HK-2 (cell line): ENCODE results near the gene ZNF507.

Experiments
- DNase-seq: peaks from one replicate; pipeline ENCODE4 v3.0.0-alpha.2; 2018; ENCODE audit not compliant: unreplicated experiment

ZNF507 gene

DNA sequence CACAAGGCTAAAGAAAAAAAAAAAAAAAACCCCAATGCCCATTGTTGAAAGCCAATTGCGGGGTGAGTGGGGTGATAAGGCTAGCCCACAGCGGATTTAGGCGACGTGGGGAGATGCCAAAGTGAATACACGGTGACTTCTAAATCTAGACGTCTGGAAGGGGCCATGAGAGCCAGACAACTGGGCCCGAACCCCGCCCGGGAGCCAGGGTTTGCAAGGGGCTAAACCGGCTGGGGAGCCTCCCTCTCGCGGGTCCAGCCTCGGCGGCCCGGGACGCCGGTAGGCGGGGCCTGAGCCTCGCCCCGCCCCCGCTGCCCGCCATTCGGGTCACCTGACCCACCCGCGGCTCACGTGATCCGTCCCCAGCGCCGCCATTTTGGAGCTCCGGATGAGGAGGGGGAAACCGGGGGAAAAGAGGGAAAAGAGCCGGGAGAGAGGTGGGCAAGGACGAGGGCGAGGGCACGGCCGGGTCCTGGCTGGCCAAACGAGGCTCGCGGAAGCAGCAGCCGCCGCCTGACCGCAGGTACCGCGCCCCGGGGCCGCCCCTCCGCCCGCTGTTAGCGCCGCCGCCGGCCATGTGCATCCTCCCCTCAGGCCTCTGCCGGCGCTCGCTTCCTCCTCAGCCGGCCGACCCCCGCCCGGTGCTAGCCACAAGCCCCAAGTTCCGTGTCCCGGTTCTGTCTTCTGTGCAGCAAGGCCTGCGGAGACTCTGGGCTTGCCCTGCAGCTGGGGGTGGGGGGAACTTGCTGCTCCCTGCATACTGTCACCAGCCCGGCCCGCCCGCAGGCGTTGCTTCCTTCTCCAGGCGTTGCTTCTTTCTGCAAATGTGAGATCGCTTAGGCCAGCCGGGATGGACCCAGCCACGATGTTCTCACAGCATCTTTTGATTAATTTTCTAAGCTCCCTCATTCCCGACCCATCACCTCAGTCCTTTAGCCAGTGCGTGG lies at the start of gene ZNF507:
TSS of gene ZNF507 (plus strand) at position 350 of the 947 bp plus-strand sequence. CDS start 7,221 bp downstream, outside the sequence.
- peak; percentile 83 for DNase-seq

DNA sequence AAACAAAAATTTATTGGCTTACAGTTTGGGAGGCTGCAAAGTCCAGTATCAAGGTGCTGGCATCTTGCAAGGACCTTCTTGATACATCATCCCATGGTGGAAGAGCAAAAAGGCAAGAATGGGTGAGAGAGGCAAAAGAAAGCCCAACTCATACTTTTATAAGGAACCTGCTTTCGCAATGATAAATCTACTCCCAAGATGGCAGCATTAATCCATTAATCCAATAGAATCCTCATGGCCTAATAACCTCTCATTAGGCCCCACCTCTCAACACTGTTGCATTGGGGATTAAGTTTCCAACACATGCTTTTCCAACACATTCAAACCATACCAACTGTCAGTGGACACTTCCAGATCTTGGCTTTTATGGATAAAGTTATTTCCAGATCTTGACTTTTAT lies 48.7 kb upstream of the ZNF507 start:
- no peak for DNase-seq

GRCh38 chr19:32302778-32303177 lies 42.6 kb upstream of the ZNF507 start:
- DNase-seq, result no peak

DNA sequence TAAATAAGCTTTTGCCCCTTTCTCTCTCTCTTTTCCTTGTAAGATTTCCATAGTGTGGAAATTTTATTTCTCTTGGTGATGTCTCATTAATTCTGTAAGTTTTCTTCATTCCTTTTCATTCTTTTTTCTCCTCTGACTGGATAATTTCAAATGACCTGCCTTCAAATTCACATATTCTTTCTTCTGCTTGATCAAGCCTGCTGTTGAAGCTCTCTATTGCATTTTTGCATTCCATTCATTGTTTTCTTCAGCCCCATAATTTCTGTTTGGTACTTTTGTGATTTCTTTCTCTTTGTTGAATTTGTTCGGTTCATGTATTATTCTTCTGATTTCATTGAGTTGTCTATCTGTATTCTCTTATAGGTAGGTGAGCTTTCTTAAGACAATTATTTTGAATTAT lies 42.2 kb upstream of the ZNF507 start:
- no peak for DNase-seq

GRCh38 chr19:32307591-32307990 lies 37.8 kb upstream of the ZNF507 start:
- DNase-seq, result no peak

DNA sequence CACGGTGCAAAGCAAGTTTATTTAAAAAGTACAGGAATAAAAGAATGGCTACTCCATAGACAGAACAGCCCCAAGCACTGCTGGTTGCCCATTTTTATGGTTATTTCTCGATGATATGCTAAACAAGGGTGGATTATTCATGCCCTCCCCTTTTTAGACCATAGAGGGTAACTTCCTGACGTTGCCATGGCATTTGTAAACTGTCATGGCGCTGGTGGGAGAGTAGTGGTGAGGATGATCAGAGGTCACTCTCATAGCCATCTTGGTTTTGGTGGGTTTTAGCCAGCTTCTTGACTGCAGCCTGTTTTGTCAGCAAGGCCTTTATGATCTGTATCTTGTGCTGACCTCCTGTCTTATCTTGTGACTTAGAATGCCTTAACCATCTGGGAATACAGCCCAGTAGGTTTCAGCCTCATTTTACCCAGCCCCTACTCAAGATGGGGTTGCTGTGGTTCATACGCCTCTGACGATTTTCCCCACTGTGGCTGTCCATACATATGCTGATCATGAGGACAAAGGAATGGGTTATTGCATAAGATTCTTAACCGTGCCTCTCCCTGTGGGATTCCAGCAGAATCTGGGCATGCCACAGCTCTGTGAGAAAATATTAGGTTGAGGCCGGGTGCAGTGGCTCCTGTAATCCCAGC lies 36.9 kb upstream of the ZNF507 start:
- no peak for DNase-seq

- no peak for DNase-seq
These were observed 35.6 kb upstream of the ZNF507 start for GRCh38 chr19:32309711-32310390.

DNA sequence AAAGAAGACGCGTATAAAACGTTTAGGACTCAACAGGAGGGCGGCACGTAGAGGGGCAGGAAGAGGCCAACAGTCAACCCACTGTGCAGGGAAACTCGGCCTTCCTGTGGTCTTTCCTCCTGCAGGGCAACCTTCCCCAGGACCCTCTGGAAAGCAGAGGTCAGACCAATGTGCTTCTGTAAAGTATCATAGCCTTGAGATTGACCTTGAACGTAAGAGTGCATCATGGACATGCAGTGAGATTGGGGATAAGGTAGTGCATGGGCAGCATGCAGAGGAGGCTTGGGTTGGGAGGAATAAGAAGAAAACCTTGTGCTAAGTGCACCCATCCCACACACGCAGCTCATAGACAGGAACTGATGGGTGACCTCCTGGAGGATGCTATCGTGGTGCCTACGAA lies 34.0 kb upstream of the ZNF507 start:
- DNase-seq, result no peak

DNA sequence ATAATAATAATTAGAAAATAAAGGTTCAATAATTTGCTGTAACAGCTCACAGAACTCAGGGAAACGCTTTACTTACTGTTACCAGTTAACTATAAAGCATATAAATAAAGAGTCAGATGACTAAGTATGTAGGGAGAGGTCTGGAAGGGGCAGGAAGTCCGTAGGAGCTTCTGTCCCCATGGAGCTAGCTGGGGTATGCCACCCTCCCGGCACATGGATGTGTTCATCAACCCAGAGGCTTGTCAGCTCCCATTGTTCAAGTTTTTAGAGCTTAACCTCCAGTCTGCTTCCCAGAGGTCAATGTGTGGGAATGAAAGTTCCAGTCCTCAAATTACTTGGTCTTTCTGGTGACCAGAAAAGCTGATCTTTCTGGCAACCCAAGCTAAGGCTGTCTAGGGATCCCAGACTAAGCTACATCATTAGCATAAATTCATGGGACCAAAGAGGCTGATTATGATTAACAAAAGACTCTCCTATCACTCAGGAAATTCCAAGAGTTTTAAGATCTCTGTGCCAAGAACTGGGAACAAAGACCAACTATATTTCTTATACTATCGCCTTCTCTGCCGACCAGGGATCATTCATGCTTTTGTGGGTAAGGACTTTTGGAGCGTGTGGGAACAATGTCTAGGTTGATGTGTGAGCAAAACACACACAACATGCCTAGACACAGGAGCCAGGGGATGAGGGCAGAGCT lies 31.7 kb upstream of the ZNF507 start:
- DNase-seq, result no peak

GRCh38 chr19:32316034-32316433 lies 29.4 kb upstream of the ZNF507 start:
- no peak for DNase-seq

DNA sequence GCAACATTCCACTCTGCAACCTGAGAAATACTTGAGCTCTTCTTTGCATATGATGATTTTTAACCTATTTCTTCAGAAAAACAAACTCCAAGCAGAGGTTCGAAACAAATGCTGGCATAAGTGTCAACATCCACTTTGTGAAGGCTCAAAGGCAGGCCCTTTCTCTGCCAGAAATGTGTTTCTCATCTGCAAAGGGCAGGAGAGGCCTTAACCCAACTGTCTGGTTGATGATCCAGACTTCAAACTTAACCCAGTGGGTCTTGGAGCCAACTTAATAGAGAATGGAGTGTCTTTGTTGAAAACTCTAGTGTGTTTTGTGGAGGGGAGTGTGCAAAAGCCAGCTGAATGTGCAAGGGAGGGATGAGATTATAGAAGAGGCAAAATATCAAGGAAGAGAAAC lies 28.3 kb upstream of the ZNF507 start:
- DNase-seq, result no peak

GRCh38 chr19:32318884-32319520 lies 26.4 kb upstream of the ZNF507 start:
- DNase-seq, result peak; percentile 24

DNA sequence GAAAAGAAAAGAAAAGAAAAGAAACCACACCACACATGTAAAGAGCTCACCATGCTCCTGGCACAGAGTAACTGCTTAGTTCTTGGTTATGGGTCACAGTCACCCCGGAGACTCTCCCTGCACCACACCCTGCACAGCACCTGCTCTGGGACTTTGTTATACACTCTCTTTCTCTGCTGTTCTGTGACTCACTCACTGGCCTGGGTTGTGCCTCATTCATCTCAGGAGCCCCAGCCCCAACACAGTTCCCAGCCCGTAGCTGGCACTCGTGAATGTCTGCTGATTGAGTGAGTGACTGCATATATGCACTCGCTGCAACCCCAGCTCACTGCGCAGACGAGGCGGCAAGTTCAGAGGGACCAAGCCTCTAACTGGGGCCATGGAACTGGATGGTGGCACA lies 22.9 kb upstream of the ZNF507 start:
- no peak for DNase-seq

- DNase-seq, result no peak
These were observed 20.7 kb upstream of the ZNF507 start for GRCh38 chr19:32324631-32325285.

GRCh38 chr19:32330213-32330857 lies 15.1 kb upstream of the ZNF507 start:
- no peak for DNase-seq

DNA sequence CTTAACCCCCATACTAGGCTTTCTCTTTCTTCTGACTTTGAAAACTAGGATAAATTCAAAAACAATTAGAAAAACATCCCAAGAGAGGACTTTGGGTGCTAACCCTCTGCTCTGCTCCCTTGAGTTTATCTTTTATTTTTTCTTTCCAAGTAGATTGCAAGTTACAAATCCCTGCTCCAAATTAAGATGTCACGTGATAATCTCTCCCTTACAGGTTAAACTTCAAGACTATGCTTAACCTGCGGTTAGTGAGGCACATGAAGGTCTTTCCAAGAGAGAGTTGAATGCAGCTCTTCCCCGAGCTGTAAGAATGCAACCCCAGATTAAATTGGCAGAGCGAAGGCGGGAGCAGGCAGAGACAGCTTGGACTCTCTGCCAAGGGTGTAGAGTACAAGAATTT lies 12.2 kb upstream of the ZNF507 start:
- no peak for DNase-seq

DNA sequence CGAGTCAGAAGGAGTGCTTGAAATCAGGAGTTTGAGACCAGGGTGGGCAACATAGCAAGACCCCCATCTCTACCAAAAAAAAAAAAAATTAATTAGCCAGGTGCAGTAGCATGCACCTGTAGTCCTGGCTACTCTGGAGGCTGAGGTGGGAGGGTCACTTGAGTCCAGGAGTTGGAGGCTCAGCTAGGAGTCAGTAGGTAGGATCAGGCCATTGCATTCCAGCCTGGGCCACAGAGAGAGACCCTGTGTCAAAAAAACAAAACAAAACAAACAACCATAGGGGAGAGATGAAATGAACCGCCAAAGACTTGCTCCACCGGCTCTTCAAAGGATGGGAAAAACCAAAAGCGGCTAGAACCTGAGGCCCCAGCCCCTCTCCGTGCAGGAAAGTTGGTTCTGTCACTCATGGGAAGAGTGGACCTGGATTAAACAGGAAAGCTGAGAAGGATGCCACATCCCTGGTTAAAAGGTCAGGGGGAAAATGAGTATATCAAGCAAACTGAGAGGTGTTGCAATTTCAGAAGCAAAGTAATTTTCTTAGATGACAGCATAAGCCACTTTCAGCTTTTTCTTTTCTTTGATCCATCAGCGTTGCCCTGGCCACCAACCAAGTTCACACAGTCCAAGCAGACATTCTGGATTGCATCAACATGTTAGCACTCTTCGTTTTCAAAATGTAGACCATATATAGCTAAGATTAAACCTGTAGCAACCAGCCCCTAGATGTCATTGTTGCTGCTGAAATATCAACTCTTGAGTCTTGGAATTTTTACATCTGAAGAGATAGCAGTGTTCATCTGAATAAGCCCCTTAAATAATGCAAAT lies 8.9 kb upstream of the ZNF507 start:
- no peak for DNase-seq

DNA sequence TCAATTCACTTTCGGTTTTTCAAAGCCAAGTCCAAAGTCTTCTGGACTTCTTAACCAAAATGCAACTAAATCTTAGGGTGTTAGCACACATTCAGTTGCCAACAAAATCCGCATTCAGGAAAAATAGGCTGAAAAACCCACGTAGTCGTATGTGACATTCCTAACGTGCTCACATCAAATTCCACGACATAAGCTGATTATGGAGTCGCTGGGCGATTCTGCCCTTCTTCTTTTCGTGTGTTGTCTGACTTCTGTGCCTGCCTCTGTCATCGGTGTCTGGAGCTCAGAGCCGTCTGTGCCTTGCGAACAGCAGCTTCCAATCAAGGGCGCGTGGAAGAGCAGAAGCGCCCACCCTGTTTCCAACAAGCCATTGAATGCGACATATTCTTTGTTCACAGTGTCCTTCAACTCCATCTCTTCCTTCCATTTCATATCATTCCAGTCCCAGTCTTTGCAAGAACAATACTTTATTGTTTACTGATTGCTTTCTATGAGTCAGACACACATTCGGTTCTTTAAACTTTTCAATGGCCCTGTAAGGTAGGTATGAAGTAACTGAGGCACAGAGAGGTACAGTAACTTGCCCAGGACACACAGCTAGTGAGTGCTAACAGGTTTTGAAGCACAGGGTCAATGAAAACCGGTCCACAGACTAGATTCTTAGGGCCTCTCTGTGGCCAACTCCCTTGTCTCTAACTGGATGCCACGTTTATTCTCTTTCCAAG lies 8.2 kb upstream of the ZNF507 start:
- DNase-seq, result no peak

GRCh38 chr19:32339423-32339822 lies 6.0 kb upstream of the ZNF507 start:
- DNase-seq, result no peak
